Pancreas (tissue), 10 donors: ENCODE measurements around the gene ZNF117. TPM values are rescaled to one million over a fixed set of nuclear protein-coding genes. Genes with fewer than 3 reads are reported as not detected.
"Not testable (repeated sequence)": the region's sequence is repeated elsewhere in the genome, so short reads cannot be mapped to it uniquely, and the experiment has no call there.

Experiments
- ATAC-seq, 4 donors: fragments of 200-7000 bp; cut with Tn5 transposase; one replicate each; pipeline versions ENCODE4 v1.8.0 to v1.9.1; 2020; ENCODE audit warnings: mild to moderate bottlenecking in 4 of 4, moderate library complexity in 4 of 4
- DNase-seq, 6 donors: peaks; one replicate each; pipeline ENCODE4 v3.0.0-alpha.2; 2020
- FAIRE-seq: peaks from 2 replicates; lab custom pipeline; 2012; peaks lifted over from hg19 to GRCh38; lab: Jason Lieb, UNC
- H3K27ac ChIP-seq, 4 donors: fragments of 200-600 bp; sonication (generic); 1 replicate in 3 of 4; 2 replicates in 1 of 4; pipeline versions ENCODE4 v1.5.0 to v1.8.0; 2020
- H3K27me3 ChIP-seq, 4 donors: fragments of 200-600 bp; one replicate each; pipeline ENCODE4 v1.8.0; 2021
- H3K36me3 ChIP-seq, 3 donors: fragments of 200-600 bp; sonication (generic) in 1 of 3; one replicate each; pipeline versions ENCODE4 v1.5.0 to v1.8.0; 2020 to 2021
- H3K4me1 ChIP-seq, 3 donors: fragments of 200-600 bp; one replicate each; pipeline ENCODE4 v1.8.0; 2021
- H3K4me3 ChIP-seq, 4 donors: fragments of 200-600 bp; sonication (generic) in 2 of 4; one replicate each; pipeline versions ENCODE4 v1.5.0 to v1.8.0; 2020 to 2021
- H3K9me3 ChIP-seq, 4 donors: fragments of 200-600 bp; one replicate each; pipeline ENCODE4 v1.8.0; 2021
- CTCF ChIP-seq, 4 donors: fragments of 200-600 bp; sonication (generic) in 3 of 4; IDR thresholded peaks; one replicate each; pipeline versions ENCODE4 v1.5.0 to v1.8.0; 2021; ENCODE audit warnings: antibody characterized with exemption in 4 of 4
- WGBS, 2 donors: extraction: QIAGEN DNeasy Blood & Tissue Kit; methylation state at CpG; one replicate each; pipeline ENCODE4 v1.1.7; 2013; 5-methylcytosine and 5-hydroxymethylcytosine counted together
- intact Hi-C, 3 donors: fragments of 100-400 bp; cut with DNase I; formaldehyde crosslinking; loops; one replicate each; pipeline versions ENCODE4 v1.11.1 to v1.14.2; 2022
- polyA plus RNA-seq, 2 donors: library from polyadenylated mRNA; stranded (reverse); fragments of 200-250 nt; gene quantifications; one replicate each; pipeline ENCODE4 v1.2.3, GENCODE V29; 2013
- total RNA-seq, 6 donors: library from RNA; stranded (reverse); fragmentation: NEBNext Ultra II Directional in 4 of 6; extraction: Animal tissue kit (Norgen Biotek cat#: 25700) in 4 of 6; gene quantifications; one replicate each; pipeline versions ENCODE4 v1.2.1 to v1.2.4, GENCODE V29; 2021 to 2023
- donor health status: healthy with polysubstance abuse.
- donor health status: DM: no; HTN: no; CAD: no; lungs with moderate emphysema.
- donor health status: DM: no; HTN: no; CAD: no.
- donor health status: control.
- donor health status: control.
- donor health status: Bipolar disorder and iron deficiency.
- donor health status: DM: yes; HTN: yes; CAD: no.
- donor health status: DM: no; HTN: no; CAD: no.
- donor health status: DM: no; HTN: no; CAD: no.
- donor health status: DM: yes; HTN: yes; CAD: no.

Gene ZNF117
- total and polyA plus RNA-seq, 8 donors, result 3.0 to 9.4 (median 3.9) TPM

GRCh38 chr7:64978497-64979203 lies 12.2 kb downstream of the ZNF117 start:
- no peaks in the 10 kb centered on the region for H3K27me3 ChIP-seq
- no peak overlapping the region for H3K4me3 ChIP-seq
- no peak for FAIRE-seq
- no peak for DNase-seq
- peaks cover 0 to 13% (median 2%) of the 10 kb centered on the region in 4 donors for H3K9me3 ChIP-seq
- no peak overlapping the region for H3K27ac ChIP-seq
- peaks cover 0 to 38% (median 11%) of the 10 kb centered on the region in 3 donors for H3K36me3 ChIP-seq
- no peaks in the 10 kb centered on the region for H3K4me1 ChIP-seq
- no peak for TF ChIP-seq CTCF (IDR thresholded peaks at IDR 0.05)
- WGBS, 2 donors, result 96 to 97% methylated on average over 5 of the region's 5 CpGs
- ATAC-seq, result no peak
- intact Hi-C loops, result no loop called here

GRCh38 chr7:64965594-64965993 lies 25.2 kb downstream of the ZNF117 start:
- no peak overlapping the region for H3K4me3 ChIP-seq
- intact Hi-C loops, result no loop called here
- H3K4me1 ChIP-seq, result no peaks in the 10 kb centered on the region
- H3K9me3 ChIP-seq, result no peaks in the 10 kb centered on the region
- no peak for FAIRE-seq
- no peak overlapping the region for H3K27ac ChIP-seq
- no peaks in the 10 kb centered on the region for H3K36me3 ChIP-seq
- H3K27me3 ChIP-seq, result no peaks in the 10 kb centered on the region
- no peak for TF ChIP-seq CTCF (IDR thresholded peaks at IDR 0.05)
- DNase-seq, result no peak
- ATAC-seq, result no peak

- no peak for DNase-seq
- Histone ChIP-seq H3K27me3 (no peaks in the 10 kb centered on the region), H3K36me3 (no peaks in the 10 kb centered on the region), H3K27ac (no peak overlapping the region), H3K4me3 (no peak overlapping the region), H3K9me3 (no peaks in the 10 kb centered on the region), H3K4me1 (no peaks in the 10 kb centered on the region)
- FAIRE-seq, result no peak
- no peak for TF ChIP-seq CTCF (IDR thresholded peaks at IDR 0.05)
- 77 to 87% methylated on average over 3 of the region's 3 CpGs for WGBS, 2 donors
- intact Hi-C loops, result no loop called here
- ATAC-seq, result no peak
Measured at GRCh38 chr7:64959072-64959747, 31.6 kb downstream of the ZNF117 start.

GRCh38 chr7:64951250-64951848 lies 39.5 kb downstream of the ZNF117 start:
- FAIRE-seq, result peak; percentile 72
- no peaks in the 10 kb centered on the region for H3K9me3 ChIP-seq
- ATAC-seq, result peak; percentile 64 to 86 (median 79)
- TF ChIP-seq CTCF (IDR thresholded peaks at IDR 0.05), result peak; percentile 45 to 74 (median 69)
- H3K4me1 ChIP-seq, result peaks cover 0 to 2% (median 0%) of the 10 kb centered on the region in 3 donors
- H3K27ac ChIP-seq, result no peak overlapping the region
- H3K36me3 ChIP-seq, result no peaks in the 10 kb centered on the region
- no peaks in the 10 kb centered on the region for H3K27me3 ChIP-seq
- H3K4me3 ChIP-seq, result no peak overlapping the region
- 0 to 3% methylated on average over 1 of the region's 1 CpG for WGBS, 2 donors
- DNase-seq, result no peak
- intact Hi-C loops, result no loop called here

GRCh38 chr7:64950673-64951072 lies 40.2 kb downstream of the ZNF117 start:
- H3K9me3 ChIP-seq, FAIRE-seq, H3K27me3 ChIP-seq, H3K27ac ChIP-seq, intact Hi-C loops, H3K4me3 ChIP-seq, H3K4me1 ChIP-seq, DNase-seq, H3K36me3 ChIP-seq: not testable (repeated sequence)
- peak in 1 of 4 donors; percentile 44 for ATAC-seq
- WGBS, 2 donors, result 53 to 55% methylated on average over 9 of the region's 9 CpGs

GRCh38 chr7:64948774-64949173 lies 42.1 kb downstream of the ZNF117 start:
- intact Hi-C loops, result loop anchor here in 1 of 3 donors (10.0 kb wide), 1 partner anchor 356 kb away; no protein-coding TSS in a partner anchor
- H3K4me3 ChIP-seq, H3K36me3 ChIP-seq, H3K27me3 ChIP-seq, H3K9me3 ChIP-seq, H3K27ac ChIP-seq, ATAC-seq, DNase-seq, FAIRE-seq, H3K4me1 ChIP-seq: not testable (repeated sequence)
- WGBS, 2 donors, result 82 to 96% methylated on average over 1 of the region's 1 CpG
